H1 (cell line): Measurements from ENCODE around the gene PRR23E. TPM values are rescaled to one million over a fixed set of nuclear protein-coding genes. Genes with fewer than 3 reads are reported as not detected.
A peak's percentile ranks its signal among the peaks of the same experiment; 100 is the strongest.

Experiments
- CTCF ChIA-PET: fragments of 300-600 bp; sonication (Branson Sonifier 250); formaldehyde crosslinking; loops from one replicate; lab custom pipeline; 2021; ENCODE audit not compliant: partially characterized antibody; lab: Charles Lee
- POLR2A ChIA-PET: fragments of 300-600 bp; sonication (Branson Sonifier 250); formaldehyde crosslinking; loops from one replicate; lab custom pipeline; 2021; ENCODE audit warnings: inconsistent platforms; ENCODE audit not compliant: partially characterized antibody; lab: Charles Lee
- DNase-seq, 2 experiments: peaks; one replicate each; pipeline versions ENCODE4 v3.0.0 to v3.0.0-alpha.2; 2010 to 2022; ENCODE audit warnings: low spot score in 2 of 2, low read depth in 1 of 2, mixed read lengths in 1 of 2
- FAIRE-seq: peaks from 2 replicates; lab custom pipeline; 2011; peaks lifted over from hg19 to GRCh38; lab: Jason Lieb, UNC
- H2AFZ ChIP-seq: 2 replicates; pipeline ENCODE4 v1.8.1; 2012; ENCODE audit warnings: low read length, inconsistent platforms
- H2AK5ac ChIP-seq: 2 replicates; pipeline ENCODE4 v1.6.1; 2013; ENCODE audit warnings: low read depth, low read length
- H2BK120ac ChIP-seq: replicated peaks from 2 replicates; pipeline ENCODE3; 2013; ENCODE audit warnings: low read depth, low read length, inconsistent platforms
- H2BK12ac ChIP-seq: 2 replicates; pipeline ENCODE4 v1.6.1; 2013; ENCODE audit warnings: low read depth, low read length
- H2BK15ac ChIP-seq: 2 replicates; pipeline ENCODE4 v1.6.1; 2013; ENCODE audit warnings: low read length
- H2BK20ac ChIP-seq: 2 replicates; pipeline ENCODE4 v1.6.1; 2013; ENCODE audit warnings: low read length
- H2BK5ac ChIP-seq: 2 replicates; pipeline ENCODE4 v1.6.1; 2013; ENCODE audit warnings: low read depth, low read length
- H3K14ac ChIP-seq: 2 replicates; pipeline ENCODE4 v1.6.1; 2013; ENCODE audit warnings: inconsistent platforms; ENCODE audit not compliant: insufficient read length
- H3K18ac ChIP-seq: 2 replicates; pipeline ENCODE4 v1.6.1; 2013; ENCODE audit warnings: low read length; ENCODE audit errors: extremely low read depth
- H3K23ac ChIP-seq: 2 replicates; pipeline ENCODE4 v1.6.1; 2013; ENCODE audit warnings: inconsistent platforms; ENCODE audit not compliant: insufficient read length
- H3K23me2 ChIP-seq: 2 replicates; pipeline ENCODE4 v1.6.1; 2013; ENCODE audit warnings: low read depth, low read length
- H3K27ac ChIP-seq: 2 replicates; pipeline ENCODE4 v1.6.1; 2011; ENCODE audit warnings: low read depth, low read length, inconsistent platforms
- H3K27me3 ChIP-seq, 4 experiments: replicated peaks in 1 of 4; 1 replicate in 1 of 4; 2 replicates in 3 of 4; pipeline versions ENCODE4 v1.6.1 to v1.8.1; 2011 to 2013; ENCODE audit warnings: low read length in 3 of 4, mild to moderate bottlenecking in 3 of 4, inconsistent platforms in 2 of 4, mixed read lengths in 2 of 4, moderate library complexity in 1 of 4; ENCODE audit not compliant: control insufficient read depth in 3 of 4, insufficient read depth in 3 of 4; ENCODE audit errors: extremely low read depth in 1 of 4
- H3K36me3 ChIP-seq, 4 experiments: 2 replicates each; pipeline versions ENCODE4 v1.6.1 to v1.8.1; 2011 to 2013; ENCODE audit warnings: mild to moderate bottlenecking in 4 of 4, low read length in 3 of 4, moderate library complexity in 2 of 4, control low read depth in 1 of 4, inconsistent platforms in 1 of 4; ENCODE audit not compliant: insufficient read depth in 4 of 4, control insufficient read depth in 2 of 4
- H3K4ac ChIP-seq: replicated peaks from 2 replicates; pipeline ENCODE3; 2013; ENCODE audit warnings: low read length, low read depth, mixed read lengths, inconsistent platforms; ENCODE audit not compliant: insufficient read length
- H3K4me1 ChIP-seq, 4 experiments: replicated peaks in 1 of 4; 1 replicate in 1 of 4; 2 replicates in 3 of 4; pipeline versions ENCODE4 v1.6.1 to v1.8.1; 2011 to 2013; ENCODE audit warnings: low read length in 3 of 4, inconsistent platforms in 2 of 4, mixed read lengths in 1 of 4; ENCODE audit not compliant: insufficient read depth in 4 of 4, control insufficient read depth in 3 of 4
- H3K4me2 ChIP-seq, 2 experiments: 2 replicates each; pipeline versions ENCODE4 v1.6.1 to v1.8.1; 2011 to 2013; ENCODE audit warnings: low read depth in 2 of 2, low read length in 2 of 2, control low read depth in 1 of 2, inconsistent platforms in 1 of 2, mild to moderate bottlenecking in 1 of 2; ENCODE audit not compliant: insufficient read depth in 1 of 2
- H3K4me3 ChIP-seq, 4 experiments: fragments of 200-600, 300-600 bp in 1 of 4; sonication (generic), shearing (Covaris generic), sonication (Bioruptor Twin) in 1 of 4; 2 replicates each; pipeline versions ENCODE4 v1.5.1 to v1.8.1; 2011 to 2016; ENCODE audit warnings: low read length in 4 of 4, low read depth in 3 of 4, control low read depth in 2 of 4, inconsistent platforms in 2 of 4, mild to moderate bottlenecking in 2 of 4, mixed read lengths in 1 of 4, moderate library complexity in 1 of 4; ENCODE audit not compliant: insufficient read depth in 2 of 4; ENCODE audit errors: extremely low read depth in 1 of 4
- H3K56ac ChIP-seq: replicated peaks from 2 replicates; pipeline ENCODE3; 2013; ENCODE audit warnings: low read depth, mild to moderate bottlenecking, mixed read lengths, low read length, inconsistent platforms; ENCODE audit not compliant: insufficient read length
- H3K79me1 ChIP-seq: 2 replicates; pipeline ENCODE4 v1.6.1; 2013; ENCODE audit warnings: low read depth, low read length, control low read depth
- H3K79me2 ChIP-seq, 2 experiments: 2 replicates each; pipeline versions ENCODE4 v1.6.1 to v1.8.1; 2012 to 2013; ENCODE audit warnings: low read length in 2 of 2, mild to moderate bottlenecking in 2 of 2, inconsistent platforms in 1 of 2; ENCODE audit not compliant: insufficient read depth in 2 of 2, control insufficient read depth in 1 of 2
- H3K9ac ChIP-seq, 4 experiments: replicated peaks in 1 of 4; 1 replicate in 1 of 4; 2 replicates in 3 of 4; pipeline versions ENCODE4 v1.6.1 to v1.8.1; 2011 to 2013; ENCODE audit warnings: low read depth in 3 of 4, low read length in 3 of 4, control low read depth in 2 of 4, mild to moderate bottlenecking in 2 of 4, moderate library complexity in 2 of 4, inconsistent platforms in 1 of 4; ENCODE audit errors: extremely low read depth in 1 of 4
- H3K9me3 ChIP-seq, 2 experiments: 2 replicates each; pipeline versions ENCODE4 v1.6.1 to v1.8.1; 2012 to 2013; ENCODE audit warnings: mild to moderate bottlenecking in 2 of 2, moderate library complexity in 2 of 2, control low read depth in 1 of 2, inconsistent platforms in 1 of 2, low read depth in 1 of 2, low read length in 1 of 2, mixed read lengths in 1 of 2; ENCODE audit not compliant: insufficient read depth in 2 of 2
- H4K20me1 ChIP-seq, 2 experiments: replicated peaks in 1 of 2; 2 replicates each; pipeline versions ENCODE3 to v1.8.1; 2011 to 2013; ENCODE audit warnings: inconsistent platforms in 2 of 2, low read length in 2 of 2, mild to moderate bottlenecking in 1 of 2; ENCODE audit not compliant: insufficient read depth in 2 of 2, control insufficient read depth in 1 of 2
- H4K5ac ChIP-seq: 2 replicates; pipeline ENCODE4 v1.6.1; 2013; ENCODE audit warnings: low read length, low read depth, mixed read lengths, inconsistent platforms; ENCODE audit not compliant: insufficient read length
- H4K8ac ChIP-seq: 2 replicates; pipeline ENCODE4 v1.8.0; 2013; ENCODE audit warnings: mild to moderate bottlenecking, moderate library complexity, low read length, inconsistent platforms; ENCODE audit not compliant: insufficient read depth; ENCODE audit errors: extremely low read depth
- H4K91ac ChIP-seq: replicated peaks from 2 replicates; pipeline ENCODE3; 2013; ENCODE audit warnings: low read length, mixed read lengths, inconsistent platforms; ENCODE audit not compliant: insufficient read length
- ATF3 ChIP-seq: IDR thresholded peaks from 2 replicates; pipeline ENCODE4 v1.6.1; 2011; ENCODE audit warnings: low read depth, mild to moderate bottlenecking, low read length; ENCODE audit not compliant: insufficient read depth
- CHD1 ChIP-seq: IDR thresholded peaks from 2 replicates; pipeline ENCODE4 v1.6.1; 2012; ENCODE audit warnings: low read depth, low read length, improper control_type of control experiment
- POLR2A ChIP-seq, 2 experiments: IDR thresholded peaks; 1 replicate in 1 of 2; 2 replicates in 1 of 2; pipeline ENCODE4 v1.6.1; 2011; ENCODE audit warnings: low read depth in 2 of 2, low read length in 2 of 2, mild to moderate bottlenecking in 2 of 2; ENCODE audit errors: control extremely low read depth in 1 of 2
- RBBP5 ChIP-seq: IDR thresholded peaks from 2 replicates; pipeline ENCODE4 v1.7.1; 2012; ENCODE audit warnings: low read depth, mild to moderate bottlenecking, inconsistent platforms, low read length, moderate library complexity, borderline replicate concordance
- TEAD4 ChIP-seq: IDR thresholded peaks from 2 replicates; pipeline ENCODE4 v1.6.1; 2012; ENCODE audit warnings: low read depth, low read length, inconsistent platforms, mixed read lengths
- WGBS, 2 experiments: shearing (Covaris generic) in 1 of 2; methylation state at CpG; one replicate each; pipeline versions ENCODE4 v1.1.6 to v1.1.7; 2013 to 2015; ENCODE audit warnings: low lambda C conversion rate in 2 of 2, mixed read lengths in 2 of 2, inconsistent platforms in 1 of 2, low coverage in 1 of 2, missing lambda C conversion rate in 1 of 2; ENCODE audit not compliant: insufficient replicate concordance in 2 of 2, insufficient coverage in 1 of 2, insufficient read length in 1 of 2; ENCODE audit errors: extremely low coverage in 1 of 2, missing lambda C conversion rate in 1 of 2; 5-methylcytosine and 5-hydroxymethylcytosine counted together
- polyA plus RNA-seq, 7 experiments: library from polyadenylated mRNA; depleted of rRNA in 3 of 7; stranded (reverse) in 5 of 7; unstranded in 2 of 7; fragments of >200 nt in 5 of 7; fragments of 200-250 nt in 2 of 7; gene quantifications; 1 replicate in 5 of 7; 2 replicates in 1 of 7; 4 replicates in 1 of 7; pipeline versions ENCODE4 v1.2.1 to v1.2.3, GENCODE V29; 2011 to 2013; ENCODE audit warnings: missing spikeins in 2 of 7, mixed read lengths in 2 of 7
- total RNA-seq: library from RNA; stranded (reverse); fragmentation: NEBNext Ultra II Directional; extraction: Animal tissue kit (Norgen Biotek cat#: 25700); gene quantifications from 2 replicates; pipeline ENCODE4 v1.2.1, GENCODE V29; 2021

PRR23E gene
- total and polyA plus RNA-seq, 2 of the 8 experiments (the other 6 are each of a cell fraction or from before 2014, with no cell fraction given), result not detected

GRCh38 chr3:127184870-127185216, 8.1 kb upstream of the PRR23E start:
- POLR2A ChIA-PET, result no interaction called here
- no peak for TF ChIP-seq TEAD4
- no peak for TF ChIP-seq CHD1
- no peak for TF ChIP-seq ATF3
- TF ChIP-seq POLR2A (IDR thresholded peaks at IDR 0.05; ENCODE audit: control extremely low read depth in 1 of 2, low read depth in 2 of 2, low read length in 2 of 2), result no peak
- no peak for TF ChIP-seq RBBP5

More at GRCh38 chr3:127184870-127185216, 8.1 kb upstream of the PRR23E start:
- Histone ChIP-seq H2BK12ac (no peak overlapping the region), H2BK120ac (no peak overlapping the region), H3K9ac (no peak overlapping the region), H4K8ac (no peak overlapping the region), H3K4me1 (peaks cover 0 to 10% (median 4%) of the 10 kb centered on the region in 4 experiments; a peak in 5 of 7 replicates), H3K79me1 (no peaks in the 10 kb centered on the region), H3K27me3 (no peaks in the 10 kb centered on the region), H3K4me3 (no peak overlapping the region), H2BK15ac (no peak overlapping the region), H3K27ac (no peak overlapping the region), H3K23ac (no peak overlapping the region), H3K14ac (no peak overlapping the region), H4K5ac (no peak overlapping the region), H3K23me2 (no peaks in the 10 kb centered on the region), H2BK20ac (no peak overlapping the region), H3K36me3 (no peaks in the 10 kb centered on the region), H3K9me3 (no peaks in the 10 kb centered on the region), H3K56ac (no peak overlapping the region), H2BK5ac (no peak overlapping the region), H3K79me2 (no peaks in the 10 kb centered on the region), H4K91ac (no peak overlapping the region), H2AK5ac (no peak overlapping the region), H2AFZ (no peak overlapping the region), H4K20me1 (no peaks in the 10 kb centered on the region), H3K4ac (no peak overlapping the region), H3K18ac (no peak overlapping the region), H3K4me2 (no peak overlapping the region)
- DNase-seq (peak in 1 of 2 experiments; percentile 39), FAIRE-seq (no peak)
- CTCF ChIA-PET, result interaction anchor here (0.9 to 1.5 kb wide), 2 partner anchors 11 to 271 kb away, joined by 3 to 4 read pairs; no protein-coding TSS in a partner anchor
- 92% methylated on average over 4 of the region's 4 CpGs; no CpG with 5 or more reads in 1 of the 2 experiments for WGBS, 2 experiments
